SK-N-SH treated with all-trans-retinoic acid at 6 μM for 48 hours (cell line): ENCODE results near the gene DBF4.

Experiments
- CSDC2 ChIP-seq: fragments of 250-450 bp; sonication (Bioruptor Pico); IDR thresholded peaks from 2 replicates; pipeline ENCODE4 v1.5.0; 2020; ENCODE audit warnings: mild to moderate bottlenecking, moderate library complexity
- RARB ChIP-seq: fragments of 250-450 bp; sonication (Bioruptor Pico); IDR thresholded peaks from 2 replicates; pipeline ENCODE4 v1.8.0; 2021; ENCODE audit warnings: mild to moderate bottlenecking, moderate library complexity
- SNAI2 ChIP-seq: fragments of 250-450 bp; sonication (Bioruptor Pico); IDR thresholded peaks from 2 replicates; pipeline ENCODE4 v1.5.0; 2020; ENCODE audit warnings: mild to moderate bottlenecking, moderate library complexity
- ZC3H10 ChIP-seq: fragments of 250-450 bp; sonication (Bioruptor Pico); IDR thresholded peaks from 2 replicates; pipeline ENCODE4 v1.5.1; 2021; ENCODE audit warnings: mild to moderate bottlenecking, moderate library complexity
- ZFP30 ChIP-seq: fragments of 450-650 bp; formaldehyde crosslinking; IDR thresholded peaks from 2 replicates; pipeline ENCODE4 v1.5.0; 2022; ENCODE audit warnings: mild to moderate bottlenecking, moderate library complexity
- ZNF8 ChIP-seq: fragments of 450-650 bp; formaldehyde crosslinking; IDR thresholded peaks from 2 replicates; pipeline ENCODE4 v1.5.0; 2020; ENCODE audit warnings: mild to moderate bottlenecking, moderate library complexity
- TF ChIP-seq, protein P1 (sequence below): fragments of 250-450 bp; sonication (Bioruptor Pico); IDR thresholded peaks from 2 replicates; pipeline ENCODE4 v1.8.0; 2020; ENCODE audit warnings: mild to moderate bottlenecking, moderate library complexity, borderline replicate concordance
- TF ChIP-seq, protein P2 (sequence below): fragments of 250-450 bp; sonication (Bioruptor Pico); IDR thresholded peaks from 2 replicates; pipeline ENCODE4 v1.5.1; 2020; ENCODE audit warnings: low read depth, mild to moderate bottlenecking, moderate library complexity

DNA sequence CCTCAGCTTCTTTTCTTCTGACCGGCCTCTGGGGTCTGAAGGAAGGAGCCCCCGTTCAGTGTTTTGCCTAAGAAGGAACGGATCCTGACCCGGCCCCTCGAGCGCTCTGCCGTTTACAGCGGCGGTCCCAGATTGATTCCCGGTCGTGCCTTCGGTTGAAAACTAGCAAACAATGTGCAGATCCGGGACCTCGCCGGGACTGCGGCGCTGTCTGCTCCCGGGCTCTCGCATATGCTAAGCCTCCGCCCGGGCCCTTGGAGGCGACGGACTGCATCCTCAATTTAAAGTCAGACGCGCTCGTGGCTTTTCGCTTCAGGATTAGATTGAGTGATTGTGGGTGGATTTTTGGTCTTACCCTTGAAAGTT lies 559 bp downstream of the DBF4 start:
- TF ChIP-seq, protein P1, sequence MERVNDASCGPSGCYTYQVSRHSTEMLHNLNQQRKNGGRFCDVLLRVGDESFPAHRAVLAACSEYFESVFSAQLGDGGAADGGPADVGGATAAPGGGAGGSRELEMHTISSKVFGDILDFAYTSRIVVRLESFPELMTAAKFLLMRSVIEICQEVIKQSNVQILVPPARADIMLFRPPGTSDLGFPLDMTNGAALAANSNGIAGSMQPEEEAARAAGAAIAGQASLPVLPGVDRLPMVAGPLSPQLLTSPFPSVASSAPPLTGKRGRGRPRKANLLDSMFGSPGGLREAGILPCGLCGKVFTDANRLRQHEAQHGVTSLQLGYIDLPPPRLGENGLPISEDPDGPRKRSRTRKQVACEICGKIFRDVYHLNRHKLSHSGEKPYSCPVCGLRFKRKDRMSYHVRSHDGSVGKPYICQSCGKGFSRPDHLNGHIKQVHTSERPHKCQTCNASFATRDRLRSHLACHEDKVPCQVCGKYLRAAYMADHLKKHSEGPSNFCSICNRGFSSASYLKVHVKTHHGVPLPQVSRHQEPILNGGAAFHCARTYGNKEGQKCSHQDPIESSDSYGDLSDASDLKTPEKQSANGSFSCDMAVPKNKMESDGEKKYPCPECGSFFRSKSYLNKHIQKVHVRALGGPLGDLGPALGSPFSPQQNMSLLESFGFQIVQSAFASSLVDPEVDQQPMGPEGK: no peak
- TF ChIP-seq, protein P2, sequence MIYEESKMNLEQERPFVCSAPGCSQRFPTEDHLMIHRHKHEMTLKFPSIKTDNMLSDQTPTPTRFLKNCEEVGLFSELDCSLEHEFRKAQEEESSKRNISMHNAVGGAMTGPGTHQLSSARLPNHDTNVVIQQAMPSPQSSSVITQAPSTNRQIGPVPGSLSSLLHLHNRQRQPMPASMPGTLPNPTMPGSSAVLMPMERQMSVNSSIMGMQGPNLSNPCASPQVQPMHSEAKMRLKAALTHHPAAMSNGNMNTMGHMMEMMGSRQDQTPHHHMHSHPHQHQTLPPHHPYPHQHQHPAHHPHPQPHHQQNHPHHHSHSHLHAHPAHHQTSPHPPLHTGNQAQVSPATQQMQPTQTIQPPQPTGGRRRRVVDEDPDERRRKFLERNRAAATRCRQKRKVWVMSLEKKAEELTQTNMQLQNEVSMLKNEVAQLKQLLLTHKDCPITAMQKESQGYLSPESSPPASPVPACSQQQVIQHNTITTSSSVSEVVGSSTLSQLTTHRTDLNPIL (CRISPR knock-in tag): no peak
- no peak for TF ChIP-seq ZC3H10
- no peak for TF ChIP-seq SNAI2
- TF ChIP-seq RARB (CRISPR knock-in tag): no peak
- no peak for TF ChIP-seq ZNF8
- TF ChIP-seq ZFP30 (CRISPR knock-in tag): no peak
- TF ChIP-seq CSDC2: no peak
